HG03432 (cell line): ENCODE measurements around the gene TRIM69.
A peak's percentile ranks its signal among the peaks of the same experiment; 100 is the strongest.
"Not testable (repeated sequence)": the region's sequence is repeated elsewhere in the genome, so short reads cannot be mapped to it uniquely, and the experiment has no call there.

Experiments
- ATAC-seq: cut with Tn5 transposase; IDR thresholded peaks from one replicate; pipeline ENCODE4 v1.9.1; 2021; ENCODE audit warnings: mild to moderate bottlenecking, moderate library complexity; ENCODE audit not compliant: unreplicated experiment

TRIM69 gene

GRCh38 chr15:44736181-44736765 lies at the start of gene TRIM69:
Gene TRIM69, plus strand, starts transcription at chr15:44736528. Its CDS starts 177 bp downstream, at chr15:44736705.
- peak; percentile 41 for ATAC-seq

DNA sequence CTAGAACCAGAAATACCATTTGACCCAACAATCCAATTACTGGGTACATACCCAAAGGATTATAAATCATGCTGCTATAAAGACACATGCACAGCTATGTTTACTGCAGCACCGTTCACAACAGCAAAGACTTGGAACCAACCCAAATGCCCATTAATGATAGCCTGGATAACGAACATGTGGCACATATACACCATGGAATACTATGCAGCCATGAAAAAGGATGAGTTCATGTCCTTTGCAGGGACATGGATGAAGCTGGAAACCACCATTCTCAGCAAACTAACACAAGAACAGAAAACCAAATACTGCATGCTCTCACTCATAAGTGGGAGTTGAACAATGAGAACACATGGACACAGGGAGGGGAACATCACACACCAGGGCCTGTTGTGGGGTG lies 47.0 kb upstream of the TRIM69 start:
- not testable (repeated sequence) for ATAC-seq

DNA sequence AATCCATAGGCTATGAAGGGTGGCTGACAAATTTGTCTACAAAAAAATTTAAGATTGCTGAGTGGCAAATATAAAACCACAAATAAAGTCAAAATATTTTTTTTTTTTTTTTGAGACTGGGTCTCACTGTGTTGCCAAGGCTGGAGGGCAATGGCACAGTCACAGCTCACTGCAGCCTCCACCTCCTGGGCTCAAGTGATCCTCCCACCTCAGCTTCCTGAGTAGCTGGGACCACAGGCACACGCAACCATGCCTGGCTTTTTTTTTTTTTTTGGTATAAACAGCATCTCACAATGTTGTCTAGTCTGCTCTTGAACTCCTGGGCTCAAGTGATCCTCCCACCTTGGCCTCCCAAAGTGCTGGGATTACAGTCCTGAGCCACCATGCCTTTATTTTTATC lies 46.1 kb upstream of the TRIM69 start:
- not testable (repeated sequence) for ATAC-seq

GRCh38 chr15:44692659-44693058 lies 43.7 kb upstream of the TRIM69 start:
- ATAC-seq: no peak

DNA sequence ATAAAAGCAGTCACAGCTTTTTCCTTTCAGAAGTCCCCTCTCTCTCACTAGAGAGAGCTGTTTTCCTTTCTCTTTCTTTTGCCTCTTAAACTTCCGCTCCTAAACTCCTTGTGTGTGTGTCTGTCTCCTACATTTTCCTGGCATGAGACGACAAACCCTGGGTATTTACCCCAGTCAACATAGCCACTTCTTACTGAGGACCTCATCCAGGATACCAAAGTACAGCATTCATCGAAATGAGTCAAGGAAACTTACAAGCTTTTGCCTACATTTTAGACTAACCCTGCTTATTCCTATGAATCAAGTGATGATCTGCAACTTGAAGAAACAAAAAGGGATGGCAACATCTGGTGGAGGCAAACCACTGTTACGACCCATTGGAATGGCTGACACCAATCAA lies 41.9 kb upstream of the TRIM69 start:
- ATAC-seq: no peak

GRCh38 chr15:44695294-44695693 lies 41.0 kb upstream of the TRIM69 start:
- ATAC-seq: no peak

- ATAC-seq: no peak
These were observed 39.3 kb upstream of the TRIM69 start for GRCh38 chr15:44697014-44697413.

DNA sequence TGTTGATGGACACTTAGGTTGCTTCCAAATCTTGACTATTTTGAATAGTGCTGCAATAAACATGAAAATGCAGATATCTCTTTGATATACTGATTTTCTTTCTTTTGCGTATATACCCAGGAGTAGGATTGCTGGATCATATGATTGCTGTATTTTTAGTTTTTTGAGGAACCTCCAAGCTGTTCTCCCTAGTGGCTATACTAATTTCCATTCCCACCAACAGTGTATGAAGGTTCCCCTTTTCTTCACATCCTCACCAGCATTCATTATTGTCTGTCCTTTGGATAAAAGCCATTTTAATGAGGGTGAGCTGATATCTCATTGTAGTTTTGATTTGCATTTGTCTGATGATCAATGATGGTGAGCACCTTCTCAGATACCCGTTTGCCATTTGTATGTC lies 37.7 kb upstream of the TRIM69 start:
- no peak for ATAC-seq

- not testable (repeated sequence) for ATAC-seq
These were observed 35.7 kb upstream of the TRIM69 start for GRCh38 chr15:44700676-44701075.

DNA sequence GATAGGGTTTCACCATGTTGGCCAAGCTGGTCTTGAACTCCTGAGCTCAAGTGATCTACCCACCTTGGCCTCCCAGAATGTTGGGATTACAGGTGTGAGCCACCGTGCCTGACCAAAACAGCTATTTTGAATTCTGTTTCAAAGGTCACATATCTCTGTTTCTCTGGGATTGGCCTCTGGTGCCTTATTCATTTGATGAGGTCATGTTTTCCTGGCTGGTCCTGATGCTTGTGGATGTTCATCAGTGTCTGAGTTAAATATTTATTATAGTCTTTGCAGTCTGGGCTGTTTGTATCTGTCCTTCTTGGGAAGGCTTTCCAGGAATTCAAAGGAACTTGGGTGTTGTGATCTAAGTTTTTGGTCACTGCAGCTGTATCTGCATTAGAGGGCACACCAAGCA lies 30.3 kb upstream of the TRIM69 start:
- ATAC-seq: no peak

GRCh38 chr15:44706401-44706800 lies 29.9 kb upstream of the TRIM69 start:
- no peak for ATAC-seq

GRCh38 chr15:44706946-44707636 lies 29.2 kb upstream of the TRIM69 start:
- no peak for ATAC-seq

- peak; percentile 26 for ATAC-seq
These were observed 25.9 kb upstream of the TRIM69 start for GRCh38 chr15:44710236-44711095.

- peak; percentile 83 for ATAC-seq
These were observed 25.1 kb upstream of the TRIM69 start, which contains the start of the genes B2M and PATL2 for GRCh38 chr15:44711096-44711742. Gene B2M, plus strand, starts transcription at chr15:44711517. Its CDS starts 30 bp downstream, at chr15:44711547. Gene PATL2, minus strand, starts transcription at chr15:44711323. Its CDS starts 34,833 bp downstream, at chr15:44676490.

DNA sequence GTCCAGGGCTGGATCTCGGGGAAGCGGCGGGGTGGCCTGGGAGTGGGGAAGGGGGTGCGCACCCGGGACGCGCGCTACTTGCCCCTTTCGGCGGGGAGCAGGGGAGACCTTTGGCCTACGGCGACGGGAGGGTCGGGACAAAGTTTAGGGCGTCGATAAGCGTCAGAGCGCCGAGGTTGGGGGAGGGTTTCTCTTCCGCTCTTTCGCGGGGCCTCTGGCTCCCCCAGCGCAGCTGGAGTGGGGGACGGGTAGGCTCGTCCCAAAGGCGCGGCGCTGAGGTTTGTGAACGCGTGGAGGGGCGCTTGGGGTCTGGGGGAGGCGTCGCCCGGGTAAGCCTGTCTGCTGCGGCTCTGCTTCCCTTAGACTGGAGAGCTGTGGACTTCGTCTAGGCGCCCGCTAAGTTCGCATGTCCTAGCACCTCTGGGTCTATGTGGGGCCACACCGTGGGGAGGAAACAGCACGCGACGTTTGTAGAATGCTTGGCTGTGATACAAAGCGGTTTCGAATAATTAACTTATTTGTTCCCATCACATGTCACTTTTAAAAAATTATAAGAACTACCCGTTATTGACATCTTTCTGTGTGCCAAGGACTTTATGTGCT lies 24.5 kb upstream of the TRIM69 start:
- ATAC-seq: peak; percentile 22

DNA sequence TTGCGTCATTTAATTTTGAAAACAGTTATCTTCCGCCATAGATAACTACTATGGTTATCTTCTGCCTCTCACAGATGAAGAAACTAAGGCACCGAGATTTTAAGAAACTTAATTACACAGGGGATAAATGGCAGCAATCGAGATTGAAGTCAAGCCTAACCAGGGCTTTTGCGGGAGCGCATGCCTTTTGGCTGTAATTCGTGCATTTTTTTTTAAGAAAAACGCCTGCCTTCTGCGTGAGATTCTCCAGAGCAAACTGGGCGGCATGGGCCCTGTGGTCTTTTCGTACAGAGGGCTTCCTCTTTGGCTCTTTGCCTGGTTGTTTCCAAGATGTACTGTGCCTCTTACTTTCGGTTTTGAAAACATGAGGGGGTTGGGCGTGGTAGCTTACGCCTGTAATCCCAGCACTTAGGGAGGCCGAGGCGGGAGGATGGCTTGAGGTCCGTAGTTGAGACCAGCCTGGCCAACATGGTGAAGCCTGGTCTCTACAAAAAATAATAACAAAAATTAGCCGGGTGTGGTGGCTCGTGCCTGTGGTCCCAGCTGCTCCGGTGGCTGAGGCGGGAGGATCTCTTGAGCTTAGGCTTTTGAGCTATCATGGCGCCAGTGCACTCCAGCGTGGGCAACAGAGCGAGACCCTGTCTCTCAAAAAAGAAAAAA lies 23.9 kb upstream of the TRIM69 start:
- no peak for ATAC-seq

DNA sequence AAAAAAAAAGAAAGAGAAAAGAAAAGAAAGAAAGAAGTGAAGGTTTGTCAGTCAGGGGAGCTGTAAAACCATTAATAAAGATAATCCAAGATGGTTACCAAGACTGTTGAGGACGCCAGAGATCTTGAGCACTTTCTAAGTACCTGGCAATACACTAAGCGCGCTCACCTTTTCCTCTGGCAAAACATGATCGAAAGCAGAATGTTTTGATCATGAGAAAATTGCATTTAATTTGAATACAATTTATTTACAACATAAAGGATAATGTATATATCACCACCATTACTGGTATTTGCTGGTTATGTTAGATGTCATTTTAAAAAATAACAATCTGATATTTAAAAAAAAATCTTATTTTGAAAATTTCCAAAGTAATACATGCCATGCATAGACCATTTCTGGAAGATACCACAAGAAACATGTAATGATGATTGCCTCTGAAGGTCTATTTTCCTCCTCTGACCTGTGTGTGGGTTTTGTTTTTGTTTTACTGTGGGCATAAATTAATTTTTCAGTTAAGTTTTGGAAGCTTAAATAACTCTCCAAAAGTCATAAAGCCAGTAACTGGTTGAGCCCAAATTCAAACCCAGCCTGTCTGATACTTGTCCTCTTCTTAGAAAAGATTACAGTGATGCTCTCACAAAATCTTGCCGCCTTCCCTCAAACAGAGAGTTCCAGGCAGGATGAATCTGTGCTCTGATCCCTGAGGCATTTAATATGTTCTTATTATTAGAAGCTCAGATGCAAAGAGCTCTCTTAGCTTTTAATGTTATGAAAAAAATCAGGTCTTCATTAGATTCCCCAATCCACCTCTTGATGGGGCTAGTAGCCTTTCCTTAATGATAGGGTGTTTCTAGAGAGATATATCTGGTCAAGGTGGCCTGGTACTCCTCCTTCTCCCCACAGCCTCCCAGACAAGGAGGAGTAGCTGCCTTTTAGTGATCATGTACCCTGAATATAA lies 23.0 kb upstream of the TRIM69 start:
- ATAC-seq: no peak

GRCh38 chr15:44715142-44715796 lies 21.1 kb upstream of the TRIM69 start:
- ATAC-seq: no peak
